A673 (cell line): ENCODE data around the gene CHADL. TPM values are rescaled to one million over a fixed set of nuclear protein-coding genes. Genes with fewer than 3 reads are reported as not detected.

Experiments used
- BruUV-seq: library from RNA; stranded (reverse); fragments of 400-500 nt; replicated peaks from 2 replicates; lab custom pipeline; 2021; lab: Mats Ljungman, UMichigan
- CTCF ChIA-PET: fragments of 300-600 bp; sonication (Branson Sonifier 250); formaldehyde crosslinking; loops from one replicate; lab custom pipeline; 2022; ENCODE audit warnings: antibody characterized with exemption; lab: Charles Lee
- POLR2A ChIA-PET: fragments of 300-600 bp; sonication (Branson Sonifier 250); formaldehyde crosslinking; loops from one replicate; lab custom pipeline; 2022; ENCODE audit warnings: antibody characterized with exemption; ENCODE audit not compliant: low non-redundant PET; lab: Charles Lee
- DNase-seq: peaks from one replicate; pipeline ENCODE4 v3.0.0-alpha.2; 2015; ENCODE audit warnings: low spot score
- H3K27ac ChIP-seq: fragments of 200-600 bp; sonication (generic); 2 replicates; pipeline ENCODE4 v1.5.1; 2016; ENCODE audit warnings: mixed run types, low read depth, mild to moderate bottlenecking, mixed read lengths, antibody characterized with exemption, low read length; ENCODE audit not compliant: poor library complexity, severe bottlenecking
- H3K27me3 ChIP-seq: fragments of 200-600 bp; sonication (generic); replicated peaks from 2 replicates; pipeline ENCODE4 v1.6.1; 2017; ENCODE audit warnings: mixed run types, low read depth, mild to moderate bottlenecking, mixed read lengths, antibody characterized with exemption, low read length; ENCODE audit not compliant: insufficient read depth, poor library complexity
- H3K36me3 ChIP-seq: fragments of 200-600 bp; sonication (generic); 2 replicates; pipeline ENCODE4 v1.6.1; 2016; ENCODE audit warnings: mixed run types, mild to moderate bottlenecking, mixed read lengths, antibody characterized with exemption, low read length; ENCODE audit not compliant: insufficient read depth, poor library complexity, severe bottlenecking
- H3K4me1 ChIP-seq: fragments of 200-600 bp; sonication (generic); 2 replicates; pipeline ENCODE4 v1.6.1; 2017; ENCODE audit warnings: mixed run types, mild to moderate bottlenecking, mixed read lengths, antibody characterized with exemption, low read length; ENCODE audit not compliant: insufficient read depth, poor library complexity, severe bottlenecking
- H3K4me3 ChIP-seq: fragments of 200-600 bp; sonication (generic); 2 replicates; pipeline ENCODE4 v1.5.1; 2016; ENCODE audit warnings: low read depth, mixed run types, mild to moderate bottlenecking, mixed read lengths, low read length; ENCODE audit not compliant: poor library complexity, severe bottlenecking
- H3K9me3 ChIP-seq: fragments of 200-600 bp; sonication (generic); 2 replicates; pipeline ENCODE4 v1.6.1; 2016; ENCODE audit warnings: mixed run types, low read depth, mild to moderate bottlenecking, mixed read lengths, antibody characterized with exemption, low read length; ENCODE audit not compliant: poor library complexity, severe bottlenecking
- CTCF ChIP-seq: fragments of 300-800, 200-600 bp; sonication (generic); conservative IDR thresholded peaks from 2 replicates; pipeline ENCODE4 v1.5.1; 2017; ENCODE audit warnings: low read depth, mild to moderate bottlenecking, antibody characterized with exemption, low read length, moderate library complexity, mixed read lengths
- EZH2 ChIP-seq: fragments of 200-600 bp; sonication (generic); IDR thresholded peaks from 2 replicates; pipeline ENCODE4 v1.6.1; 2017; ENCODE audit warnings: borderline replicate concordance, low read depth, mild to moderate bottlenecking, mixed read lengths, antibody characterized with exemption, low read length; ENCODE audit not compliant: poor library complexity, severe bottlenecking
- intact Hi-C: fragments of 100-400 bp; cut with micrococcal nuclease; formaldehyde crosslinking; loops from one replicate; pipeline ENCODE4 v1.10.0; 2022; ENCODE audit not compliant: unreplicated experiment
- total RNA-seq: library from RNA; stranded (reverse); gene quantifications from 2 replicates; pipeline ENCODE4 v1.2.3, GENCODE V29; 2021

The CHADL gene
- total RNA-seq, 1 experiment from 2014 or later: not detected

- DNase-seq: no peak
- no peak overlapping the region for H3K4me3 ChIP-seq
- ChIA-PET POLR2A (no interaction called here), CTCF (no interaction called here)
- H3K36me3 ChIP-seq: peaks cover 88% of the 10 kb centered on the region
- no TSS peak for BruUV-seq
- H3K27ac ChIP-seq: no peak overlapping the region
- no peaks in the 10 kb centered on the region for H3K27me3 ChIP-seq
- H3K4me1 ChIP-seq: no peaks in the 10 kb centered on the region
- H3K9me3 ChIP-seq: no peaks in the 10 kb centered on the region
- TF ChIP-seq EZH2: no peak
- TF ChIP-seq CTCF: no peak
- intact Hi-C loops: no loop called here
These were observed 15.8 kb upstream of the CHADL start for GRCh38 chr22:41256254-41257253.

- intact Hi-C loops: no loop called here
- H3K4me1 ChIP-seq: no peaks in the 10 kb centered on the region
- peaks cover 88% of the 10 kb centered on the region for H3K36me3 ChIP-seq
- POLR2A ChIA-PET: no interaction called here
- no peak overlapping the region for H3K27ac ChIP-seq
- H3K9me3 ChIP-seq: no peaks in the 10 kb centered on the region
- no TSS peak for BruUV-seq
- no peak for TF ChIP-seq CTCF
- no peak for TF ChIP-seq EZH2
- H3K4me3 ChIP-seq: no peak overlapping the region
- CTCF ChIA-PET: no interaction called here
- H3K27me3 ChIP-seq: no peaks in the 10 kb centered on the region
- DNase-seq: no peak
These were observed 13.5 kb upstream of the CHADL start for GRCh38 chr22:41254230-41254629.

- POLR2A ChIA-PET: no interaction called here
- Histone ChIP-seq H3K36me3 (peaks cover 88% of the 10 kb centered on the region), H3K4me3 (no peak overlapping the region)
These were observed 11.6 kb upstream of the CHADL start for GRCh38 chr22:41252365-41252764.

More at GRCh38 chr22:41252365-41252764, 11.6 kb upstream of the CHADL start:
- H3K9me3 ChIP-seq: no peaks in the 10 kb centered on the region
- no peaks in the 10 kb centered on the region for H3K4me1 ChIP-seq
- CTCF ChIA-PET: no interaction called here
- H3K27ac ChIP-seq: no peak overlapping the region
- DNase-seq: no peak
- no peaks in the 10 kb centered on the region for H3K27me3 ChIP-seq
- intact Hi-C loops: no loop called here
- no peak for TF ChIP-seq EZH2
- TF ChIP-seq CTCF: no peak
- no TSS peak for BruUV-seq
